ENCODE measurements around the gene PFN1.
A peak's percentile ranks its signal among the peaks of the same experiment; 100 is the strongest.

DNA sequence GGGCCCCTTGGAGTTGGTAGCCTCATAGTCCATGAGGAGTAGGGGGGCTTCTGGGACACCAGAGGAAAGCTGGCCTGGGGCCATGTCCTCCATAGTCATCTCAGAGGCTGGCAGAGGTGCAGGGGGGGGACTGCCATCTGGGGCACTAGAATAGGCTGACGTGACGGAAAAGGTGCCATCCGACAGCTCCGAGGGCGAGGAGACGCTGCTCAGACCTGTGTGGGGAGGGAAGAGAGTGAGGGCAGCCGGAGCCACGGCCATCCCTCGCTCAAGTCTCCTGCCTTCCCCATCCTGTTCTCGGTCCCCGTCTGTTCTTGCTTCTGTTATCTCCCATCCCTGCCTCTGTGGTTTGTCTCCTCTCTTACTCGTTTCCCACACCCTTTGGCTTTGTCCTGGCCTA is 24.0 kb upstream of the PFN1 start:
- TF ChIP-seq, protein P1, sequence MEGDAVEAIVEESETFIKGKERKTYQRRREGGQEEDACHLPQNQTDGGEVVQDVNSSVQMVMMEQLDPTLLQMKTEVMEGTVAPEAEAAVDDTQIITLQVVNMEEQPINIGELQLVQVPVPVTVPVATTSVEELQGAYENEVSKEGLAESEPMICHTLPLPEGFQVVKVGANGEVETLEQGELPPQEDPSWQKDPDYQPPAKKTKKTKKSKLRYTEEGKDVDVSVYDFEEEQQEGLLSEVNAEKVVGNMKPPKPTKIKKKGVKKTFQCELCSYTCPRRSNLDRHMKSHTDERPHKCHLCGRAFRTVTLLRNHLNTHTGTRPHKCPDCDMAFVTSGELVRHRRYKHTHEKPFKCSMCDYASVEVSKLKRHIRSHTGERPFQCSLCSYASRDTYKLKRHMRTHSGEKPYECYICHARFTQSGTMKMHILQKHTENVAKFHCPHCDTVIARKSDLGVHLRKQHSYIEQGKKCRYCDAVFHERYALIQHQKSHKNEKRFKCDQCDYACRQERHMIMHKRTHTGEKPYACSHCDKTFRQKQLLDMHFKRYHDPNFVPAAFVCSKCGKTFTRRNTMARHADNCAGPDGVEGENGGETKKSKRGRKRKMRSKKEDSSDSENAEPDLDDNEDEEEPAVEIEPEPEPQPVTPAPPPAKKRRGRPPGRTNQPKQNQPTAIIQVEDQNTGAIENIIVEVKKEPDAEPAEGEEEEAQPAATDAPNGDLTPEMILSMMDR (IDR thresholded peaks at IDR 0.05; ENCODE audit: control extremely low read depth in 1 of 3, insufficient read depth in 1 of 3, low read depth in 1 of 3, low read length in 3 of 3): no peak
- TF ChIP-seq ZNF274 (IDR thresholded peaks at IDR 0.05; ENCODE audit: borderline replicate concordance, extremely low read depth, low read length): no peak
- TF ChIP-seq, protein P2, sequence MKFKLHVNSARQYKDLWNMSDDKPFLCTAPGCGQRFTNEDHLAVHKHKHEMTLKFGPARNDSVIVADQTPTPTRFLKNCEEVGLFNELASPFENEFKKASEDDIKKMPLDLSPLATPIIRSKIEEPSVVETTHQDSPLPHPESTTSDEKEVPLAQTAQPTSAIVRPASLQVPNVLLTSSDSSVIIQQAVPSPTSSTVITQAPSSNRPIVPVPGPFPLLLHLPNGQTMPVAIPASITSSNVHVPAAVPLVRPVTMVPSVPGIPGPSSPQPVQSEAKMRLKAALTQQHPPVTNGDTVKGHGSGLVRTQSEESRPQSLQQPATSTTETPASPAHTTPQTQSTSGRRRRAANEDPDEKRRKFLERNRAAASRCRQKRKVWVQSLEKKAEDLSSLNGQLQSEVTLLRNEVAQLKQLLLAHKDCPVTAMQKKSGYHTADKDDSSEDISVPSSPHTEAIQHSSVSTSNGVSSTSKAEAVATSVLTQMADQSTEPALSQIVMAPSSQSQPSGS (IDR thresholded peaks at IDR 0.05; ENCODE audit: low read length): no peak
- no peak for TF ChIP-seq RFX5 (IDR thresholded peaks at IDR 0.05; ENCODE audit: borderline replicate concordance, low read depth, low read length)
- TF ChIP-seq POLR2A (IDR thresholded peaks at IDR 0.05; ENCODE audit: control extremely low read depth in 1 of 2, low read depth in 2 of 2, low read length in 2 of 2): peak in 1 of 2 experiments; percentile 38; a peak in 1 of 3 replicates
- TF ChIP-seq PHF8 (conservative IDR thresholded peaks at IDR 0.05; ENCODE audit: low read depth, low read length): no peak
- no peak for TF ChIP-seq HDAC2 (IDR thresholded peaks at IDR 0.05; ENCODE audit: borderline replicate concordance in 1 of 2, low read depth in 2 of 2, low read length in 2 of 2)

Data from H1 (cell line).